Urinary bladder (tissue), 4 donors: ENCODE data around the gene MARF1. TPM values are rescaled to one million over a fixed set of nuclear protein-coding genes. Genes with fewer than 3 reads are reported as not detected.
"Not testable (repeated sequence)": the region's sequence is repeated elsewhere in the genome, so short reads cannot be mapped to it uniquely, and the experiment has no call there.

Source experiments
- DNase-seq: peaks from one replicate; pipeline ENCODE4 v3.0.0-alpha.2; 2015; ENCODE audit errors: extremely low spot score
- H3K27ac ChIP-seq: one replicate; pipeline ENCODE4 v1.5.1; 2013; ENCODE audit warnings: low read depth, mild to moderate bottlenecking, moderate library complexity
- H3K36me3 ChIP-seq: one replicate; pipeline ENCODE4 v1.6.1; 2013; ENCODE audit warnings: mild to moderate bottlenecking, moderate library complexity; ENCODE audit not compliant: insufficient read depth
- H3K4me1 ChIP-seq: one replicate; pipeline ENCODE4 v1.6.1; 2013; ENCODE audit warnings: mild to moderate bottlenecking, moderate library complexity; ENCODE audit not compliant: insufficient read depth
- H3K4me3 ChIP-seq: one replicate; pipeline ENCODE4 v1.5.1; 2013; ENCODE audit warnings: low read depth, low read length
- WGBS: extraction: QIAGEN DNeasy Blood & Tissue Kit; methylation state at CpG from one replicate; pipeline ENCODE4 v1.1.7; 2013; 5-methylcytosine and 5-hydroxymethylcytosine counted together
- polyA plus RNA-seq: library from polyadenylated mRNA; stranded (reverse); fragments of 200-250 nt; gene quantifications from one replicate; pipeline ENCODE4 v1.2.3, GENCODE V29; 2013
- total RNA-seq: library from RNA; depleted of rRNA; stranded (reverse); fragments of >200 nt; gene quantifications from one replicate; pipeline ENCODE4 v1.2.3, GENCODE V29; 2014
- donor health status: healthy with polysubstance abuse.
- donor health status: healthy.

Gene MARF1
- total and polyA plus RNA-seq, 2 donors: 30.6 to 45.0 TPM

- Histone ChIP-seq H3K4me1 (no peaks in the 10 kb centered on the region), H3K36me3 (no peaks in the 10 kb centered on the region), H3K4me3 (no peak overlapping the region), H3K27ac (no peak overlapping the region)
- no peak for DNase-seq
- 96% methylated on average over 4 of the region's 4 CpGs for WGBS
These were observed 67.5 kb downstream of the MARF1 start for GRCh38 chr16:15575293-15576049.

- DNase-seq: no peak
- H3K4me1 ChIP-seq: no peaks in the 10 kb centered on the region
- 95% methylated on average over 10 of the region's 10 CpGs for WGBS
- no peak overlapping the region for H3K27ac ChIP-seq
- H3K36me3 ChIP-seq: no peaks in the 10 kb centered on the region
- H3K4me3 ChIP-seq: no peak overlapping the region
These were observed 68.4 kb downstream of the MARF1 start for GRCh38 chr16:15574614-15574948.

GRCh38 chr16:15573896-15574613 is 68.9 kb downstream of the MARF1 start:
- WGBS: 94% methylated on average over 11 of the region's 11 CpGs
- H3K27ac ChIP-seq, H3K36me3 ChIP-seq, H3K4me1 ChIP-seq, H3K4me3 ChIP-seq, DNase-seq: not testable (repeated sequence)

GRCh38 chr16:15573274-15573895 is 69.6 kb downstream of the MARF1 start:
- Histone ChIP-seq H3K4me1 (no peaks in the 10 kb centered on the region), H3K27ac (no peak overlapping the region), H3K4me3 (no peak overlapping the region), H3K36me3 (no peaks in the 10 kb centered on the region)
- 87% methylated on average over 7 of the region's 7 CpGs for WGBS
- no peak for DNase-seq

GRCh38 chr16:15572329-15573001 is 70.5 kb downstream of the MARF1 start:
- 45% methylated on average over 9 of the region's 9 CpGs for WGBS
- no peaks in the 10 kb centered on the region for H3K4me1 ChIP-seq
- H3K4me3 ChIP-seq: no peak overlapping the region
- DNase-seq: no peak
- no peak overlapping the region for H3K27ac ChIP-seq
- H3K36me3 ChIP-seq: no peaks in the 10 kb centered on the region

- no peak overlapping the region for H3K27ac ChIP-seq
- H3K36me3 ChIP-seq: no peaks in the 10 kb centered on the region
These were observed 71.4 kb downstream of the MARF1 start for GRCh38 chr16:15571557-15571956.

GRCh38 chr16:15570666-15571065 is 72.3 kb downstream of the MARF1 start:
- H3K4me3 ChIP-seq, H3K36me3 ChIP-seq, H3K27ac ChIP-seq, DNase-seq, H3K4me1 ChIP-seq: not testable (repeated sequence)
- WGBS: 85% methylated on average over 4 of the region's 4 CpGs

More at GRCh38 chr16:15571557-15571956, 71.4 kb downstream of the MARF1 start:
- no peaks in the 10 kb centered on the region for H3K4me1 ChIP-seq
- H3K4me3 ChIP-seq: no peak overlapping the region
- no peak for DNase-seq
- WGBS: 88% methylated on average over 6 of the region's 6 CpGs

GRCh38 chr16:15567823-15568222 is 75.1 kb downstream of the MARF1 start:
- no peak overlapping the region for H3K4me3 ChIP-seq
- no peak overlapping the region for H3K27ac ChIP-seq
- no peaks in the 10 kb centered on the region for H3K36me3 ChIP-seq
- WGBS: 97% methylated on average over 5 of the region's 5 CpGs
- no peaks in the 10 kb centered on the region for H3K4me1 ChIP-seq
- DNase-seq: no peak

- 97% methylated on average over 2 of the region's 2 CpGs for WGBS
- Histone ChIP-seq H3K4me1 (no peaks in the 10 kb centered on the region), H3K27ac (no peak overlapping the region), H3K4me3 (no peak overlapping the region), H3K36me3 (no peaks in the 10 kb centered on the region)
- DNase-seq: no peak
These were observed 76.9 kb downstream of the MARF1 start for GRCh38 chr16:15566095-15566494.

- H3K36me3 ChIP-seq: no peaks in the 10 kb centered on the region
- no peaks in the 10 kb centered on the region for H3K4me1 ChIP-seq
- DNase-seq: no peak
- no peak overlapping the region for H3K4me3 ChIP-seq
- H3K27ac ChIP-seq: no peak overlapping the region
- WGBS: 79% methylated on average over 7 of the region's 7 CpGs
These were observed 78.2 kb downstream of the MARF1 start for GRCh38 chr16:15564604-15565339.

GRCh38 chr16:15559176-15559575 is 83.8 kb downstream of the MARF1 start:
- no peak overlapping the region for H3K27ac ChIP-seq
- H3K4me1 ChIP-seq: no peaks in the 10 kb centered on the region
- no peak for DNase-seq
- WGBS: 95% methylated on average over 4 of the region's 4 CpGs
- no peaks in the 10 kb centered on the region for H3K36me3 ChIP-seq
- no peak overlapping the region for H3K4me3 ChIP-seq

- no peaks in the 10 kb centered on the region for H3K4me1 ChIP-seq
- no peaks in the 10 kb centered on the region for H3K36me3 ChIP-seq
- no peak overlapping the region for H3K27ac ChIP-seq
- WGBS: 75% methylated on average over 6 of the region's 6 CpGs
- H3K4me3 ChIP-seq: no peak overlapping the region
- DNase-seq: no peak
These were observed 85.7 kb downstream of the MARF1 start for GRCh38 chr16:15557258-15557657.

GRCh38 chr16:15556130-15556529 is 86.8 kb downstream of the MARF1 start:
- no peak for DNase-seq
- H3K36me3 ChIP-seq: no peaks in the 10 kb centered on the region
- H3K4me1 ChIP-seq: no peaks in the 10 kb centered on the region
- H3K4me3 ChIP-seq: no peak overlapping the region
- 89% methylated on average over 5 of the region's 5 CpGs for WGBS
- H3K27ac ChIP-seq: no peak overlapping the region
